NCI-H1417 (cell line): ENCODE results near the gene SEMA4G.

Experiments used
- DNase-seq, 3 experiments: peaks; one replicate each; lab custom pipeline; 2025; lab: John Stamatoyannopoulos, UW

Gene SEMA4G

GRCh38 chr10:100986952-100987684 is 17.8 kb downstream of the SEMA4G start, which contains the start of the genes MRPL43 and TWNK:
Gene MRPL43, minus strand, starts transcription at chr10:100987497. Its CDS starts 54 bp downstream, at chr10:100987443.
Gene TWNK, plus strand, starts transcription at chr10:100987543. Its CDS starts 668 bp downstream, at chr10:100988211.
- peak; percentile 57 to 77 (median 77) for DNase-seq

- no peak for DNase-seq
Measured at GRCh38 chr10:100987685-100988049, 18.4 kb downstream of the SEMA4G start.

GRCh38 chr10:100988166-100988565 is 18.9 kb downstream of the SEMA4G start:
- DNase-seq: no peak

DNA sequence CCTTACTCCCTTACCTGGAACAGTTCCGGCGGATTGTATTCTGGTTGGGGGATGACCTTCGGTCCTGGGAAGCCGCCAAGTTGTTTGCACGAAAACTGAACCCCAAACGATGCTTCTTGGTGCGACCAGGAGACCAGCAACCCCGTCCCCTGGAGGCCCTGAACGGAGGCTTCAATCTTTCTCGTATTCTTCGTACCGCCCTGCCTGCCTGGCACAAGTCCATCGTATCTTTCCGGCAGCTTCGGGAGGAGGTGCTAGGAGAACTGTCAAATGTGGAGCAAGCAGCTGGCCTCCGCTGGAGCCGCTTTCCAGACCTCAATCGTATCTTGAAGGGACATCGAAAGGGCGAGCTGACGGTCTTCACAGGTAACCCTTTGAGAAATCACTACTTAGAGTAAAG is 19.8 kb downstream of the SEMA4G start:
- DNase-seq: no peak

GRCh38 chr10:100993986-100994708 is 24.8 kb downstream of the SEMA4G start:
- DNase-seq: peak in 1 of 3 experiments; percentile 18

- DNase-seq: no peak
Measured at GRCh38 chr10:100995181-100995580, 25.9 kb downstream of the SEMA4G start.

- DNase-seq: peak; percentile 10 to 66 (median 59)
Measured at GRCh38 chr10:100996678-100997359, 27.5 kb downstream of the SEMA4G start.

- DNase-seq: peak in 2 of 3 experiments; percentile 46 to 72
Measured at GRCh38 chr10:100997360-100998182, 28.3 kb downstream of the SEMA4G start.

DNA sequence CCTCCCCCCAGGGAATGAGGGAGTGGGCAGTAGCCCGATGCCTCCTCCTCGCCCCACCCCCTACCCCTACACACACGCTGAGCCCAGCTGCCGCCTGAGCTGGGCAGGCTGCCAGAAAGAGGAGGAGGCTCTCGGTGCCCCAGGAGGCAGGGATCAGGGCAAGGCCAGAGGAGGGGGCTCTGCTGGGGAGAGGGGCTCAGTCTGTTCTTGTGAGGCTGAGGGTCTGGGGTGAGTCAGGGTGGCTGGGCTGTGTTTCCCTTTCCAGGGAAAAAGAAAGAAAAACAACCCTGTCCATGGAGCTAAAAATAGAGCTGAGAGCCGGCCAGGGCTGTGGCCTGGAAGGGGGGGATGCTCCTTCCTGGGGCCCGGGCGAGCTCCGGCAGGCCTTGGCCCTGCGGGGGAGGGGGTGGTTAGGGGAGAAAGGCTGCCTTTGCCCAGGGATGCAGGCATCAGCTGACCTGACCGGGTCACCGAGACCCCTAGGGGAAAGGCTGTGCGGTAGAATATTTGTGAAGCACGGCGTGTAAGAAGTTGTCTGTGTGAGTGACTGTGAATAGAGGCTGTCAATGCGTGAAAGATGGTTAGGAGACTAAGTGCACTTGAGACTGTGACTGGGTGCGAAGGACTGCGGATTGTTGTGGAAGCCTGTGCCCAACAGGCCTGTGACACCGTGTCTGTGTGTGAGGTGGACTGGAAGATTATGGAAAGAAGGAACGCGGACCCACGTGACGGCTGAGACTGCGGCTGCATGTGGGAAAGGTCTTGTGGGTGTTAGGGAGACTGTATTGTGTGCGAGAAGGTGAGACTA is 29.1 kb downstream of the SEMA4G start:
- peak; percentile 80 to 95 (median 87) for DNase-seq

DNA sequence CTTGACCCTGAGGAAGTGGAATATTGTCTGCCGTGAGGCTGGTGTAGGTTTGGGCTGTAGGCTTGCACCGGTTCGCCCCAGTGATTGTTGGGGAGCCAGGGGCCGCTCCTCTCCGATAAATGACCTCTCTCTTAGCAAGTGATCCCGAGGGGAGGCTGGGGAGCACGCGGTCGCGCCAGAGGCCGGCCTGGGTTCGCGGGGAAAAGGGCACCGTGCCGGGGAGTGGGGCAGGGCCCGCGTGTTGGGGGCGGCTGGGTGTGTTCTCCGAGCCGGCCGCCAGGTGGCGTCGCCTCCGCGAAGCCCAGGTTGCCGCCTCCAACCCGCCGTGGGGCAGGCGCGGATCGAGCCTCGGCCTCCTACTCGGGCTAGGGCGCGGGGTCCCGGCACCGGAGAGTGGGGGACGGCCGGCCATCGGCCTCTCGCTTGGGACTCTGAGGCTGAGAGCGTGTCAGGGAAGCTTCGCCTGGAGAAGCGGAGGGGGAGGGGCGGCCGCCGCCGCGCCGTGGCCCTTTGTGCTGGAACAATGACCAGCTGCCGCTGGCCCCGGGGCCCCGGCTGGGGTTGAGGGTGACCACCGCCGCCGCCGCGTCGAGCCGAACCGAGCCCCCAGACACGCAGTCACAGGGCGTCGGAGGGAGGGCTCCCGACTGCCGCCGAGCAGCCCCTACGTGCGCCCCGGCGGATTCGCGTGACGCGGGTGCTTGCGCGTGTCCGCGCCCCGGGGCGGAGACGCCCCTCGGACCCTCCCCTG is 29.9 kb downstream of the SEMA4G start:
- peak; percentile 40 to 77 (median 70) for DNase-seq

- DNase-seq: no peak
Measured at GRCh38 chr10:100999742-101000126, 30.4 kb downstream of the SEMA4G start, which contains the start of gene LZTS2. Gene LZTS2, plus strand, starts transcription at chr10:100999808. Its CDS starts 2,731 bp downstream, at chr10:101002539.

DNA sequence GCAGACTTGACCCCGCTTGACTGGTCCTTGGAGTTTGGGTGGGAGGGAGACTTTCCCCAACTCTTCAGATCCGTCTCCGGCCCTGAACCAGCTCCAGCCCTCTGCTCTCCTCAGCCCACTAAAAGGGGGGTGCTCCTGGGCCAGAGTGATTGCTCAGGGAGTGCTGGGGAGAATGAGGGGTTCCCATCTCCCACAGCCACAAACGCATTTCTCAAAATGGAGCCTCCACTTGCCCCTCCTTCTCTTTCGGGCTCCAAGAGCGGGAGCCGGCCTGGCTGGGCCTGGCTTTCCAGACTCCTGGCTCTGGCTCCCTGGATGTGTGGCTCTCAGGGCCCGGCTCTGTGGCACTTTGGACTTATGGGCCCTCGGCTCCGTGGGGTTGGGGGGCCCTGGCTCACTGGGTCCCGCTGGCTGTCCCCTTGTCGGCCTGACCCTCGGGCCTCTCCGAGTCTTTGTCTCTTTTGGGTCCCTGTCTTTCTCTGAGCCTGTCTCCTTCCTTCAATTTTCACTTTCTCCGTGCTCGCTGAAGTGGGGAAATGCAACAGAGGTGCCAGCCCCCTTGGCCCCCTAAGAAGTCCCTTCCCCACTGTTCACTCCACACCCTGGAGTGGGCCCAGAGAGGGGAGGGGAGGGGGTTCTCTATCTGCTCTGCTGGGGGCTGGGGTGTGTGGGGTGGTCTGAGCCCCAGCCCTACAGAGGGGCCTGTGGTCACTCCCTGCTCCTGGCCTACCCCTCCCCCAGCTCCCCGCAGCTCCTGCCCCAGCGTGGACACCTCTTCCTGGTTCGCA is 31.0 kb downstream of the SEMA4G start:
- DNase-seq: peak in 2 of 3 experiments; percentile 15 to 45

- DNase-seq: no peak
Measured at GRCh38 chr10:101000915-101001658, 31.8 kb downstream of the SEMA4G start.

DNA sequence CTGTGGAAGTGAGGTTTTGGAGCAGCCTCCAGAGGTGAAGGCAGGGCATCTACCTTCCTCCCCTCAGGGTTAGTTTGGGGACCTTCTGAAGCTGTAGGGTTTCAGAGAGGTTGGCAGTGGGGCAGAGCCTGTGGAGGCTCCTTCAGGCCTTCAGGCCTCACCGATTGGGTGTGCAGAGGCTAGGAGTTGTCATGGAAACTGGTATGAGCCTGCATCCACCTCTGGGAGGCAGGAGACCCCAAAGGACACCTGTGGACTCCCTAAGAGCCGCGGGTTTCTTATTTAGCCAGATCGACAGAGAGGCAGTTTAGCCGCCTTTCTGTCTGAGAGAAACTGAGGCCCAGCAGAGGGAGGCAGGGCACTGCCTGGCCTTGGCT is 32.3 kb downstream of the SEMA4G start:
- no peak for DNase-seq

DNA sequence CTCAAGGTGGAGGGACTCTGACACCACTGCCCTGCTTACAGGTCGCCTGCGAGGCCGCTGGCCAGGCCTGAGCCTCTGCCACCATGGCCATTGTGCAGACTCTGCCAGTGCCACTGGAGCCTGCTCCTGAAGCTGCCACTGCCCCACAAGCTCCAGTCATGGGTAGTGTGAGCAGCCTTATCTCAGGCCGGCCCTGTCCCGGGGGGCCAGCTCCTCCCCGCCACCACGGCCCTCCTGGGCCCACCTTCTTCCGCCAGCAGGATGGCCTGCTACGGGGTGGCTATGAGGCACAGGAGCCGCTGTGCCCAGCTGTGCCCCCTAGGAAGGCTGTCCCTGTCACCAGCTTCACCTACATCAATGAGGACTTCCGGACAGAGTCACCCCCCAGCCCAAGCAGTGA is 33.2 kb downstream of the SEMA4G start:
- DNase-seq: no peak

GRCh38 chr10:101003639-101004206 is 34.4 kb downstream of the SEMA4G start:
- DNase-seq: no peak

DNA sequence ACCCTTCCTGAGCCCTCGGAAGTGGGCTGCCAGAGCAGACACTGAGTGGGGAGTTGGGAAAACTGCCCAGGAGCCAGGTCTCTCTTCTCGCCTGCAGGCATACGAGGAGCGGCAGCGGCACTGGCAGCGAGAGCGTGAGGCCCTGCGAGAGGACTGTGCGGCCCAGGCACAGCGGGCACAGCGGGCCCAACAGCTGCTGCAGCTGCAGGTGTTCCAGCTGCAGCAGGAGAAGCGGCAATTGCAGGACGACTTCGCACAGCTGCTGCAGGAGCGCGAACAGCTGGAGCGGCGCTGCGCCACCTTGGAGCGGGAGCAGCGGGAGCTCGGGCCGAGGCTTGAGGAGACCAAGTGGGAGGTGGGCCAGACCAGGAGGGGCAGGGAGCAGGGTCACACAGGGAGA is 36.1 kb downstream of the SEMA4G start:
- no peak for DNase-seq
